ENCODE results near the gene PTBP2.

Gene PTBP2

GRCh38 chr1:96713649-96714048 lies 7.9 kb upstream of the PTBP2 start:
- H3K27me3 ChIP-seq (ENCODE audit: insufficient read depth, low read length, poor library complexity, severe bottlenecking) = no peaks in the 10 kb centered on the region
- no peaks in the 10 kb centered on the region for H3K9me2 ChIP-seq (replicated peaks; ENCODE audit: low read depth, low read length)
- no peaks in the 10 kb centered on the region for H4K20me1 ChIP-seq (ENCODE audit: insufficient read depth, low read length, poor library complexity, severe bottlenecking)
- no peaks in the 10 kb centered on the region for H3F3A ChIP-seq (ENCODE audit: low read depth)
- H3K4me2 ChIP-seq (ENCODE audit: low read depth, low read length, poor library complexity, severe bottlenecking) = no peak overlapping the region
- no peaks in the 10 kb centered on the region for H3K4me1 ChIP-seq (ENCODE audit: insufficient read depth, low read length, poor library complexity, severe bottlenecking)
- H2AFZ ChIP-seq (ENCODE audit: low read length) = no peak overlapping the region
- H3K79me2 ChIP-seq (ENCODE audit: insufficient read depth, low read length) = no peaks in the 10 kb centered on the region
- H3K36me3 ChIP-seq (ENCODE audit: insufficient read depth, low read length) = no peaks in the 10 kb centered on the region
- no peak overlapping the region for H3K4me3 ChIP-seq (ENCODE audit: low read length, poor library complexity, severe bottlenecking)
- TF ChIP-seq EZH2phosphoT487 (IDR thresholded peaks at IDR 0.05; ENCODE audit: borderline replicate concordance) (no peak), CTCF (conservative IDR thresholded peaks at IDR 0.05; ENCODE audit: low read length) (no peak)
- H3K9me3 ChIP-seq (ENCODE audit: insufficient read depth, low read depth, low read length) = no peaks in the 10 kb centered on the region
- H3K9ac ChIP-seq (ENCODE audit: low read depth, low read length, poor library complexity, severe bottlenecking) = no peak overlapping the region

GRCh38 chr1:96714881-96715280 lies 6.7 kb upstream of the PTBP2 start:
- Histone ChIP-seq H3K36me3 (ENCODE audit: insufficient read depth, low read length) (no peaks in the 10 kb centered on the region), H3K9ac (ENCODE audit: low read depth, low read length, poor library complexity, severe bottlenecking) (no peak overlapping the region), H3K4me1 (ENCODE audit: insufficient read depth, low read length, poor library complexity, severe bottlenecking) (no peaks in the 10 kb centered on the region), H3F3A (ENCODE audit: low read depth) (no peaks in the 10 kb centered on the region), H3K4me3 (ENCODE audit: low read length, poor library complexity, severe bottlenecking) (no peak overlapping the region), H3K9me3 (ENCODE audit: insufficient read depth, low read depth, low read length) (no peaks in the 10 kb centered on the region), H4K20me1 (ENCODE audit: insufficient read depth, low read length, poor library complexity, severe bottlenecking) (no peaks in the 10 kb centered on the region), H2AFZ (ENCODE audit: low read length) (no peak overlapping the region), H3K79me2 (ENCODE audit: insufficient read depth, low read length) (no peaks in the 10 kb centered on the region), H3K4me2 (ENCODE audit: low read depth, low read length, poor library complexity, severe bottlenecking) (no peak overlapping the region), H3K9me2 (replicated peaks; ENCODE audit: low read depth, low read length) (no peaks in the 10 kb centered on the region), H3K27me3 (ENCODE audit: insufficient read depth, low read length, poor library complexity, severe bottlenecking) (no peaks in the 10 kb centered on the region)
- TF ChIP-seq CTCF (conservative IDR thresholded peaks at IDR 0.05; ENCODE audit: low read length) = no peak
- TF ChIP-seq EZH2phosphoT487 (IDR thresholded peaks at IDR 0.05; ENCODE audit: borderline replicate concordance) = no peak

- Histone ChIP-seq H3K4me1 (ENCODE audit: insufficient read depth, low read length, poor library complexity, severe bottlenecking) (no peaks in the 10 kb centered on the region), H3K4me2 (ENCODE audit: low read depth, low read length, poor library complexity, severe bottlenecking) (no peak overlapping the region), H3K9me2 (replicated peaks; ENCODE audit: low read depth, low read length) (no peaks in the 10 kb centered on the region)
Observed at GRCh38 chr1:96715482-96715881, 6.1 kb upstream of the PTBP2 start.

More at GRCh38 chr1:96715482-96715881, 6.1 kb upstream of the PTBP2 start:
- H3K79me2 ChIP-seq (ENCODE audit: insufficient read depth, low read length) = no peaks in the 10 kb centered on the region
- no peak overlapping the region for H2AFZ ChIP-seq (ENCODE audit: low read length)
- no peaks in the 10 kb centered on the region for H4K20me1 ChIP-seq (ENCODE audit: insufficient read depth, low read length, poor library complexity, severe bottlenecking)
- no peaks in the 10 kb centered on the region for H3K36me3 ChIP-seq (ENCODE audit: insufficient read depth, low read length)
- no peak overlapping the region for H3K4me3 ChIP-seq (ENCODE audit: low read length, poor library complexity, severe bottlenecking)
- H3K9me3 ChIP-seq (ENCODE audit: insufficient read depth, low read depth, low read length) = no peaks in the 10 kb centered on the region
- H3K27me3 ChIP-seq (ENCODE audit: insufficient read depth, low read length, poor library complexity, severe bottlenecking) = no peaks in the 10 kb centered on the region
- H3F3A ChIP-seq (ENCODE audit: low read depth) = no peaks in the 10 kb centered on the region
- no peak overlapping the region for H3K9ac ChIP-seq (ENCODE audit: low read depth, low read length, poor library complexity, severe bottlenecking)
- TF ChIP-seq CTCF (conservative IDR thresholded peaks at IDR 0.05; ENCODE audit: low read length) (no peak), EZH2phosphoT487 (IDR thresholded peaks at IDR 0.05; ENCODE audit: borderline replicate concordance) (no peak)

Measured in Loucy (cell line).